ENCODE measurements around the gene KRT34.
"Not testable (repeated sequence)": the region's sequence is repeated elsewhere in the genome, so short reads cannot be mapped to it uniquely, and the experiment has no call there.

KRT34 gene

GRCh38 chr17:41360296-41360995 is 21.7 kb downstream of the KRT34 start:
- DNase-seq, result no peak

GRCh38 chr17:41354536-41354935 is 27.6 kb downstream of the KRT34 start:
- no peak for DNase-seq

GRCh38 chr17:41352597-41353366 is 29.3 kb downstream of the KRT34 start:
- DNase-seq, result no peak

- no peak for DNase-seq
These were observed 30.9 kb downstream of the KRT34 start for GRCh38 chr17:41351177-41351576.

- not testable (repeated sequence) for DNase-seq
These were observed 31.7 kb downstream of the KRT34 start, which contains the start of gene KRT33A for GRCh38 chr17:41350381-41350878. Gene KRT33A (minus strand): TSS chr17:41350828. CDS start chr17:41350767, 61 bp downstream.

- DNase-seq, result no peak
These were observed 34.0 kb downstream of the KRT34 start for GRCh38 chr17:41347869-41348760.

- not testable (repeated sequence) for DNase-seq
These were observed 35.7 kb downstream of the KRT34 start for GRCh38 chr17:41346421-41346820.

- DNase-seq, result no peak
These were observed 36.1 kb downstream of the KRT34 start for GRCh38 chr17:41345992-41346391.

GRCh38 chr17:41343029-41343428 is 39.1 kb downstream of the KRT34 start:
- no peak for DNase-seq

- DNase-seq, result peak in 3 of 5 donors; percentile 39 to 75 (median 48)
These were observed 40.9 kb downstream of the KRT34 start for GRCh38 chr17:41340934-41341861.

- no peak for DNase-seq
These were observed 41.6 kb downstream of the KRT34 start for GRCh38 chr17:41340494-41340893.

GRCh38 chr17:41339571-41340172 is 42.4 kb downstream of the KRT34 start:
- DNase-seq, result no peak

- DNase-seq, result peak in 4 of 5 donors; percentile 35 to 70 (median 42)
These were observed 43.1 kb downstream of the KRT34 start for GRCh38 chr17:41338961-41339485.

- DNase-seq, result no peak
These were observed 46.4 kb downstream of the KRT34 start for GRCh38 chr17:41335747-41336146.

GRCh38 chr17:41334385-41335305 is 47.5 kb downstream of the KRT34 start:
- DNase-seq, result no peak

GRCh38 chr17:41333836-41334235 is 48.3 kb downstream of the KRT34 start:
- no peak for DNase-seq

GRCh38 chr17:41333098-41333497 is 49.0 kb downstream of the KRT34 start:
- no peak for DNase-seq

- DNase-seq, result no peak
These were observed 49.9 kb downstream of the KRT34 start for GRCh38 chr17:41332239-41332638.

GRCh38 chr17:41331606-41332005 is 50.5 kb downstream of the KRT34 start:
- no peak for DNase-seq
